ENCODE measurements around the gene TBC1D32. TPM values are rescaled to one million over a fixed set of nuclear protein-coding genes. Genes with fewer than 3 reads are reported as not detected.

TBC1D32 gene
- total RNA-seq, 6 experiments from 2014 or later = 0.65 to 2.3 (median 1.7) TPM

DNA sequence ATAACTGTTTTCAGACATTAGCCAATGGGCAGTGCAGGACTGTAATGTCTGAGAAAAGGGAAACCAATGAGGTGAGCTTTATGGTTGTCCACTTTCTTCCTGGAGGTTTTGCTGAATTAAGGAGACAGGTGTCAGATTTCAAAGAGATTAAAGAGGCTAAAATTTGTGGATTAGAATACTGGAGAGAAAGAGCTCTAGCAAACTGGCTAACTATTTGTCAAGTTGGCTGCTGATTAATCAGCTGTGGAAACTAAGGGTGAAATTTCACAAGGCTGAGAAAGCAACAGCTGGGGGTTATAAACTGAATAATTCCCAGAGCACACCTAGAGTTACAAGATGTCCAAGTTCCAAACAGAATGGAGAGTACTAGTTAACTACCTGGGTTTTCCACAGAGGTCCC lies 198.9 kb downstream of the TBC1D32 start:
- DNase-seq = no peak
- Histone ChIP-seq H3K4me1 (no peaks in the 10 kb centered on the region), H3K27ac (no peak overlapping the region), H3K4me3 (no peak overlapping the region), H3K36me3 (no peaks in the 10 kb centered on the region), H3K9me3 (no peaks in the 10 kb centered on the region), H3K27me3 (no peaks in the 10 kb centered on the region)
- ATAC-seq = no peak
- TF ChIP-seq POLR2A (IDR thresholded peaks at IDR 0.05) = no peak
- TF ChIP-seq, protein P1, sequence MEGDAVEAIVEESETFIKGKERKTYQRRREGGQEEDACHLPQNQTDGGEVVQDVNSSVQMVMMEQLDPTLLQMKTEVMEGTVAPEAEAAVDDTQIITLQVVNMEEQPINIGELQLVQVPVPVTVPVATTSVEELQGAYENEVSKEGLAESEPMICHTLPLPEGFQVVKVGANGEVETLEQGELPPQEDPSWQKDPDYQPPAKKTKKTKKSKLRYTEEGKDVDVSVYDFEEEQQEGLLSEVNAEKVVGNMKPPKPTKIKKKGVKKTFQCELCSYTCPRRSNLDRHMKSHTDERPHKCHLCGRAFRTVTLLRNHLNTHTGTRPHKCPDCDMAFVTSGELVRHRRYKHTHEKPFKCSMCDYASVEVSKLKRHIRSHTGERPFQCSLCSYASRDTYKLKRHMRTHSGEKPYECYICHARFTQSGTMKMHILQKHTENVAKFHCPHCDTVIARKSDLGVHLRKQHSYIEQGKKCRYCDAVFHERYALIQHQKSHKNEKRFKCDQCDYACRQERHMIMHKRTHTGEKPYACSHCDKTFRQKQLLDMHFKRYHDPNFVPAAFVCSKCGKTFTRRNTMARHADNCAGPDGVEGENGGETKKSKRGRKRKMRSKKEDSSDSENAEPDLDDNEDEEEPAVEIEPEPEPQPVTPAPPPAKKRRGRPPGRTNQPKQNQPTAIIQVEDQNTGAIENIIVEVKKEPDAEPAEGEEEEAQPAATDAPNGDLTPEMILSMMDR (IDR thresholded peaks at IDR 0.05) = no peak
- intact Hi-C loops (cut with DNase I) = no loop called here

DNA sequence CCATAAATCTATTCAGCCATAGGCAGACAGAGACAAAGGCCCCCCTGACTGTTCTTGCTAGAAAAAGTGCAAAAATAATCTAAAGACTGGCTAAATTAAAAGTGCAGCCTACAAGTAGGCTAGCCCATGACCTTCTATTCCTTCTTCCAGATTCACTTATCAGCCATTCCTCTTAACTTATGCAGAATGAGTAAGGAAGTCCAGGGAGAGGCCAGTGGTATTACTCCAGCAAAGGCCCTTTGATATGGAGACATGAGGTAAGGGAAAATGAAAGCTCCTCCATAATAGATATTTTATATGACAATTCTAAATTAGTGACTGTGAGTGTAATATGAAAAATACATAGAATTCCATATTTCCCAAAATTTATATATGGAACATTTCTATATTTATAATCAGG lies 199.4 kb downstream of the TBC1D32 start:
- Histone ChIP-seq H3K4me3 (no peak overlapping the region), H3K36me3 (no peaks in the 10 kb centered on the region), H3K27ac (no peak overlapping the region), H3K4me1 (no peaks in the 10 kb centered on the region), H3K9me3 (no peaks in the 10 kb centered on the region), H3K27me3 (no peaks in the 10 kb centered on the region)
- intact Hi-C loops (cut with DNase I) = no loop called here
- ATAC-seq (no peak), DNase-seq (no peak)
- TF ChIP-seq, protein P1 (IDR thresholded peaks at IDR 0.05) = no peak
- no peak for TF ChIP-seq POLR2A (IDR thresholded peaks at IDR 0.05)

DNA sequence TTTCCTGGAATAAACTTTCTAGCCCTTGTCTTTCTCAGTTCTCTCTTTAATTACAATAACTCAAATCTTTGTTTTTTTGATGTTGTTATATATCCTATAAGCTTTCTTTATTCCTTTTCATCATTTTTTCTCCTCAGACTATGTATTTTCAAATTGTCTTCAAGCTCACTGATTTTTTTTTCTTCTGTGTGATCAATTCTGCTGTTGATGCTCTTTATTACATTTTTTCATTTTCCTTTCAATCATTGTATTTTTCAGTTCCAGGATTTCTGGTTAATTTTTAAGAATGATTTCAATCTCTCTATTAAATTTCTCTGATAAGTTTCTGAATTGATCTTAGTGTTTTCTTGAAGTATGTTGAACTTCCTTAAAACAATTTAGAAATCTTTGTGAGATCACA lies 209.7 kb downstream of the TBC1D32 start:
- Histone ChIP-seq H3K4me1 (no peaks in the 10 kb centered on the region), H3K4me3 (no peak overlapping the region), H3K36me3 (no peaks in the 10 kb centered on the region), H3K27me3 (no peaks in the 10 kb centered on the region), H3K9me3 (no peaks in the 10 kb centered on the region), H3K27ac (no peak overlapping the region)
- DNase-seq = no peak
- no peak for ATAC-seq
- intact Hi-C loops (cut with DNase I) = no loop called here
- no peak for TF ChIP-seq POLR2A (IDR thresholded peaks at IDR 0.05)

DNA sequence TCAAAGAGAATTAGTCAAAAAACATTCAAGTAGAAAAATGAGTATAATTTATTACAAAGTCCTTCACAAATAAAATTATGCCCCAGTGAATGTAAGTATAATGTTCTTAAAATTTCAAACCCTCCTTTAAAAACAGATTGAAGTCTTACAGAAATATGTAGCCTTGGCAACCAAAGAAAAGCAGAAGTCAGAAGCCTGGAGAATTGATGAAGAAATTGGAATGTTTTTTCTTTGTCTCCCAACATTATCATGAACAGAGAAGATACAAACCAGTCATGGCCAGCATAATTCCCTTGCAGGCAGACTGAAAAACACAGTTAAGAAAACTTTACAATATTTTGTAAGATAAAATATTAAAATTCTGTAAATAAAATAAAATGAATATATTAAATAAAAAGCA lies 221.9 kb downstream of the TBC1D32 start:
- H3K36me3 ChIP-seq = no peaks in the 10 kb centered on the region
- no peak for ATAC-seq
- no peak overlapping the region for H3K27ac ChIP-seq
- no peak for DNase-seq
- H3K4me3 ChIP-seq = no peak overlapping the region
- intact Hi-C loops (cut with DNase I) = no loop called here
- TF ChIP-seq POLR2A (IDR thresholded peaks at IDR 0.05) = no peak
- H3K4me1 ChIP-seq = no peaks in the 10 kb centered on the region
- H3K27me3 ChIP-seq = no peaks in the 10 kb centered on the region
- no peaks in the 10 kb centered on the region for H3K9me3 ChIP-seq

DNA sequence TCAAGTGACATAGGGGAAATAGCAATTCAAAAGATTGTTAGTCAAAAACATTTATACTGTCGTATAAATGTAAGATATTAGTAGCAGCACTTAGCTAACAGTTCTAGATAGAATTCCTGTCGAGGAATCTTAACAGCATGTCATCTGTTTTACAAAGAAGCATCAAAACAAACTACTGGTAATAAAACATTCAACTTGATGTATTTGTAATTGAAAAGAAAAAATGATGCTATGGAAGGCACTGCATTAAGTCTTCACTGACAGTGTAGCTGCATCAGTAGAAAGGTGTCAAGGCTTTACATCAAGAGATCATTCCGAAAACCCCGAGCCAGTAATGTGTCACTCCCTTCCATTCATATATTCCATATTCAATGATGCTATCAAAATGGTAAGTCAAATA lies 223.5 kb downstream of the TBC1D32 start:
- H3K27me3 ChIP-seq = no peaks in the 10 kb centered on the region
- TF ChIP-seq, protein P1 (IDR thresholded peaks at IDR 0.05) = no peak
- DNase-seq (no peak), ATAC-seq (no peak)
- intact Hi-C loops (cut with DNase I) = no loop called here
- no peak overlapping the region for H3K4me3 ChIP-seq
- H3K27ac ChIP-seq = no peak overlapping the region
- H3K4me1 ChIP-seq = no peaks in the 10 kb centered on the region
- H3K9me3 ChIP-seq = no peaks in the 10 kb centered on the region
- no peaks in the 10 kb centered on the region for H3K36me3 ChIP-seq
- 85% methylated on average over 4 of the region's 4 CpGs for WGBS (ENCODE audit: insufficient coverage, low coverage, low lambda C conversion rate, missing lambda C conversion rate)

DNA sequence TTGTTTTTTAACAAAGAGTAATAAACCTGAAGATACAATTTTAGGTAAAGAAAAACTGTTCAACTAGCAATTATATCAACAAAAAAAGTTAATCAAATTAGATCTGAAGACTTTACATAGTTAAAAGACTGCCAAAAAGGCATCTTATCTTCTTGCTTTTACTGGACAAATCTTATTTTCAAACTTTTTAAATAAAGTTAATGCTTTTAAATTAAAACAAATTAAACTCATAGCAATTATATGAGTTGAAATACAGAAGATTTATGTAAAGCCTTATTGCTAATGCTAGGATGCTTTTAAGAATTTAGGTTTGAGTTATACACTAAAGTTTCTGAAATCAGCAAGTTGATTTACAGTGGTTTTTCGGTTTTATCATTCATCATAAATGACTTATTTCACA lies 227.3 kb downstream of the TBC1D32 start:
- Histone ChIP-seq H3K36me3 (no peaks in the 10 kb centered on the region), H3K4me1 (no peaks in the 10 kb centered on the region), H3K9me3 (no peaks in the 10 kb centered on the region), H3K4me3 (no peak overlapping the region), H3K27me3 (no peaks in the 10 kb centered on the region), H3K27ac (no peak overlapping the region)
- intact Hi-C loops (cut with DNase I) = no loop called here
- TF ChIP-seq POLR2A (IDR thresholded peaks at IDR 0.05) = no peak
- TF ChIP-seq, protein P1 (IDR thresholded peaks at IDR 0.05) = no peak
- WGBS (ENCODE audit: insufficient coverage, low coverage, low lambda C conversion rate, missing lambda C conversion rate) = 47% methylated on average over 1 of the region's 1 CpG
- no peak for ATAC-seq
- no peak for DNase-seq
